Ovary (tissue), 3 donors: ENCODE results near the gene PRLR.

ENCODE experiments used
- EP300 ChIP-seq: sonication (generic); formaldehyde crosslinking; IDR thresholded peaks from one replicate; pipeline ENCODE4 v1.6.1; 2017; ENCODE audit warnings: antibody characterized with exemption
- POLR2A ChIP-seq: fragments of 450-650 bp; IDR thresholded peaks from one replicate; pipeline ENCODE4 v1.6.1; 2017; ENCODE audit warnings: antibody characterized with exemption, mild to moderate bottlenecking, moderate library complexity
- TF ChIP-seq, protein P1 (sequence below), 3 donors: fragments of 450-650 bp in 2 of 3; fragments of 200-600 bp in 1 of 3; IDR thresholded peaks; one replicate each; pipeline versions ENCODE4 v1.5.1 to v1.8.0; 2016 to 2022; ENCODE audit warnings: antibody characterized with exemption in 3 of 3, mild to moderate bottlenecking in 1 of 3
- donor health status: DM: no; HTN: no; CAD: no.

DNA sequence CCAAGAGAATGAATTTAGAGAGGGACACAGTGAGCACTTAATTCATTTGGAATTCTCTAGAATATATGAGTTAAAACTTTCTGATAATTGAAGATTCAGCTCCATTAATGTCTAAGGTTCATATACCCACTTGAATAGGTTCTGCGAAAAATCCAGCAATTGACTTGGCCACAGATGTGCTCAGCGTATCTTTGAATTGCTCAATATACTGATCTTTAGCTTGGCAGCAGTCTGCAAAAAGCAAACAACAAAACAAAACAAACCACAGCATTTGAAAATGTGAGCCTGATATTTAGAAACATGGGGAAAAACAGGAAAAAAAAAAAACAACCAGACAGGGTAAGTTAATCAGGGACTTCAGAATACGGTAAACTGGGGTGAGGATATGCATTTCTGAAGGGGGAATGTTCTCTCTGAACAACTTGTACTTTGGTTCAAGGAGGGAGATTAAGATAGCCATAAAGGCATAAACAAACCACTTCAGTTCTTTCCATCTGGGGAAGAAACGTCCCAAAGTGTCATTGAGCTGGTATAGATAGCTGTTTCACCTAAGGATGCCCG is 203.9 kb downstream of the PRLR start:
- TF ChIP-seq EP300 (no peak), POLR2A (no peak)
- TF ChIP-seq, protein P1, sequence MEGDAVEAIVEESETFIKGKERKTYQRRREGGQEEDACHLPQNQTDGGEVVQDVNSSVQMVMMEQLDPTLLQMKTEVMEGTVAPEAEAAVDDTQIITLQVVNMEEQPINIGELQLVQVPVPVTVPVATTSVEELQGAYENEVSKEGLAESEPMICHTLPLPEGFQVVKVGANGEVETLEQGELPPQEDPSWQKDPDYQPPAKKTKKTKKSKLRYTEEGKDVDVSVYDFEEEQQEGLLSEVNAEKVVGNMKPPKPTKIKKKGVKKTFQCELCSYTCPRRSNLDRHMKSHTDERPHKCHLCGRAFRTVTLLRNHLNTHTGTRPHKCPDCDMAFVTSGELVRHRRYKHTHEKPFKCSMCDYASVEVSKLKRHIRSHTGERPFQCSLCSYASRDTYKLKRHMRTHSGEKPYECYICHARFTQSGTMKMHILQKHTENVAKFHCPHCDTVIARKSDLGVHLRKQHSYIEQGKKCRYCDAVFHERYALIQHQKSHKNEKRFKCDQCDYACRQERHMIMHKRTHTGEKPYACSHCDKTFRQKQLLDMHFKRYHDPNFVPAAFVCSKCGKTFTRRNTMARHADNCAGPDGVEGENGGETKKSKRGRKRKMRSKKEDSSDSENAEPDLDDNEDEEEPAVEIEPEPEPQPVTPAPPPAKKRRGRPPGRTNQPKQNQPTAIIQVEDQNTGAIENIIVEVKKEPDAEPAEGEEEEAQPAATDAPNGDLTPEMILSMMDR (IDR thresholded peaks at IDR 0.05), result no peak
